Measurements from ENCODE around the gene SOX9.
"Not testable (repeated sequence)": the region's sequence is repeated elsewhere in the genome, so short reads cannot be mapped to it uniquely, and the experiment has no call there.

SOX9 gene

GRCh38 chr17:72128039-72128438 is 7.2 kb downstream of the SOX9 start:
- no peak for DNase-seq

- no peak for DNase-seq
Observed at GRCh38 chr17:72134608-72135394, 14.0 kb downstream of the SOX9 start.

GRCh38 chr17:72135546-72136325 is 14.9 kb downstream of the SOX9 start:
- no peak for DNase-seq

GRCh38 chr17:72136692-72137091 is 15.9 kb downstream of the SOX9 start:
- DNase-seq = no peak

GRCh38 chr17:72137161-72137560 is 16.3 kb downstream of the SOX9 start:
- DNase-seq = no peak

- no peak for DNase-seq
Observed at GRCh38 chr17:72139212-72139611, 18.4 kb downstream of the SOX9 start.

- no peak for DNase-seq
Observed at GRCh38 chr17:72141336-72141735, 20.5 kb downstream of the SOX9 start.

- not testable (repeated sequence) for DNase-seq
Observed at GRCh38 chr17:72142097-72142496, 21.3 kb downstream of the SOX9 start.

GRCh38 chr17:72142614-72143013 is 21.8 kb downstream of the SOX9 start:
- DNase-seq = no peak

GRCh38 chr17:72143245-72143644 is 22.4 kb downstream of the SOX9 start:
- no peak for DNase-seq

- DNase-seq = no peak
Observed at GRCh38 chr17:72144101-72144500, 23.3 kb downstream of the SOX9 start.

- DNase-seq = no peak
Observed at GRCh38 chr17:72145562-72145961, 24.7 kb downstream of the SOX9 start.

- no peak for DNase-seq
Observed at GRCh38 chr17:72145962-72146361, 25.1 kb downstream of the SOX9 start.

- DNase-seq = no peak
Observed at GRCh38 chr17:72146371-72146770, 25.6 kb downstream of the SOX9 start.

- no peak for DNase-seq
Observed at GRCh38 chr17:72150632-72151460, 30.0 kb downstream of the SOX9 start.

GRCh38 chr17:72151565-72152386 is 31.0 kb downstream of the SOX9 start:
- DNase-seq = no peak

- DNase-seq = no peak
Observed at GRCh38 chr17:72152387-72152929, 31.6 kb downstream of the SOX9 start.

GRCh38 chr17:72158895-72159885 is 38.4 kb downstream of the SOX9 start:
- no peak for DNase-seq

- no peak for DNase-seq
Observed at GRCh38 chr17:72162569-72162968, 41.7 kb downstream of the SOX9 start.

- no peak for DNase-seq
Observed at GRCh38 chr17:72163474-72163873, 42.7 kb downstream of the SOX9 start.
